Endothelial cell (in vitro differentiated cells): ENCODE measurements around the gene FAM98B. TPM values are rescaled to one million over a fixed set of nuclear protein-coding genes. Genes with fewer than 3 reads are reported as not detected.

Experiments
- DNase-seq: peaks from one replicate; pipeline ENCODE4 v3.0.0; 2021; ENCODE audit warnings: low spot score
- H3K27ac Mint-ChIP-seq: one replicate; pipeline ENCODE4 v1.8.0; 2021; ENCODE audit warnings: mixed read lengths, inconsistent platforms; ENCODE audit not compliant: unreplicated experiment
- H3K27me3 Mint-ChIP-seq: one replicate; pipeline ENCODE4 v1.8.0; 2021; ENCODE audit warnings: mild to moderate bottlenecking, moderate library complexity, mixed read lengths, inconsistent platforms; ENCODE audit not compliant: unreplicated experiment
- H3K36me3 Mint-ChIP-seq: one replicate; pipeline ENCODE4 v1.8.0; 2021; ENCODE audit warnings: mild to moderate bottlenecking, low read depth, mixed read lengths, inconsistent platforms; ENCODE audit not compliant: unreplicated experiment
- H3K4me1 Mint-ChIP-seq: one replicate; pipeline ENCODE4 v1.8.0; 2021; ENCODE audit warnings: mild to moderate bottlenecking, mixed read lengths, inconsistent platforms; ENCODE audit not compliant: unreplicated experiment
- H3K4me3 Mint-ChIP-seq: one replicate; pipeline ENCODE4 v1.8.0; 2021; ENCODE audit warnings: mild to moderate bottlenecking, mixed read lengths, inconsistent platforms; ENCODE audit not compliant: unreplicated experiment
- H3K9me3 Mint-ChIP-seq: one replicate; pipeline ENCODE4 v1.8.0; 2021; ENCODE audit warnings: mixed read lengths, inconsistent platforms; ENCODE audit not compliant: unreplicated experiment
- long read RNA-seq: library from polyadenylated mRNA; unstranded; transcript quantifications from one replicate; pipeline ENCODE4 v2.0.0, GENCODE V29; 2020; ENCODE audit not compliant: unreplicated experiment
- total RNA-seq: library from RNA; stranded (reverse); fragmentation: NEBNext Ultra II Directional; extraction: Animal tissue kit (Norgen Biotek cat#: 25700); gene quantifications from one replicate; pipeline ENCODE4 v1.2.1, GENCODE V29; 2021; ENCODE audit not compliant: unreplicated experiment
- TF ChIP-seq, protein P1 (sequence below): fragments of 200-600 bp; sonication (generic); IDR thresholded peaks from one replicate; pipeline ENCODE4 v1.5.0; 2021; ENCODE audit warnings: antibody characterized with exemption; ENCODE audit not compliant: unreplicated experiment

FAM98B gene
- total RNA-seq, result 24.6 TPM
- long read RNA-seq, partial matches to known transcripts, result 0 of 1 reads
- long read RNA-seq, other reads (novel, unspliced or antisense), result 1 of 1 reads

DNA sequence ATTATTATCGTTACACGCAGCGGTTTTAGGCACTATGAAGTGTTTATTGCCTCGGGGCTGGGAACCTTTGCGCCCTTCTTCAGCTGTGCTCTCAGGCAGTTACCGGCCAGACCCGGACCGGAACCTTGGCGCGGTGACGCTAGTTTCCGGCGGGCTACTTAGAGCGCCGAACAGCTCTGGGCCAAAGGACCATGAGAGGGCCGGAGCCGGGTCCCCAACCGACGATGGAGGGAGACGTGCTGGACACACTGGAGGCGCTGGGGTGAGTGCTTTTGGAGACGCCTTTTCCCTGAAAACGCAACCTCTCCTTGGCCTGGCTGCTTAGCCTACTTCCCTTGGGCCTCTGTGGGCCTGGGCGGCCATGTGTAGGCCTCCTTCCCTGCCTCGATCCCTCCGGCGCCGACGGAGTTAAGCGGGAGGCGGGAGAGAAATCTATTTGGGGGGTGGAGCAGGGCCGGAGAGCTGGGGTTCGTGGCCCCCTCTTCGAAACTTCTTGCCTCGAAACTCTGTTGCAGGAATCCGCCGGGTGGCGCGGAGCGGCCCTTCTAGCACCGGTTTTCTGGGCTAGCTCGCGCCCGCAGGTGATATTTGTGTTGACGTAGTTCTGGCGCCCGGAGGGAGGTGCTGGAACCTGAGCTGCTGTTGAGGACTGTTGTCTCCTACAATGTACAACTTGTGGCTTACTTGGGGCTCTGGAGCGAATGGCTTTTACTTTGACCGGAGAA is at the start of gene FAM98B:
TSS of gene FAM98B (plus strand) at position 157 of the 725 bp plus-strand sequence. CDS start at position 192, 35 bp downstream.
- Mint-ChIP-seq H3K27me3 (no peaks in the 10 kb centered on the region), H3K4me1 (peaks cover 7% of the 10 kb centered on the region), H3K9me3 (no peaks in the 10 kb centered on the region), H3K36me3 (peaks cover 3% of the 10 kb centered on the region), H3K27ac (peak within 1 kb of the TSS; percentile 93), H3K4me3 (peak within 1 kb of the TSS; percentile 98)
- DNase-seq, result peak; percentile 90
- TF ChIP-seq, protein P1, sequence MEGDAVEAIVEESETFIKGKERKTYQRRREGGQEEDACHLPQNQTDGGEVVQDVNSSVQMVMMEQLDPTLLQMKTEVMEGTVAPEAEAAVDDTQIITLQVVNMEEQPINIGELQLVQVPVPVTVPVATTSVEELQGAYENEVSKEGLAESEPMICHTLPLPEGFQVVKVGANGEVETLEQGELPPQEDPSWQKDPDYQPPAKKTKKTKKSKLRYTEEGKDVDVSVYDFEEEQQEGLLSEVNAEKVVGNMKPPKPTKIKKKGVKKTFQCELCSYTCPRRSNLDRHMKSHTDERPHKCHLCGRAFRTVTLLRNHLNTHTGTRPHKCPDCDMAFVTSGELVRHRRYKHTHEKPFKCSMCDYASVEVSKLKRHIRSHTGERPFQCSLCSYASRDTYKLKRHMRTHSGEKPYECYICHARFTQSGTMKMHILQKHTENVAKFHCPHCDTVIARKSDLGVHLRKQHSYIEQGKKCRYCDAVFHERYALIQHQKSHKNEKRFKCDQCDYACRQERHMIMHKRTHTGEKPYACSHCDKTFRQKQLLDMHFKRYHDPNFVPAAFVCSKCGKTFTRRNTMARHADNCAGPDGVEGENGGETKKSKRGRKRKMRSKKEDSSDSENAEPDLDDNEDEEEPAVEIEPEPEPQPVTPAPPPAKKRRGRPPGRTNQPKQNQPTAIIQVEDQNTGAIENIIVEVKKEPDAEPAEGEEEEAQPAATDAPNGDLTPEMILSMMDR, result no peak

DNA sequence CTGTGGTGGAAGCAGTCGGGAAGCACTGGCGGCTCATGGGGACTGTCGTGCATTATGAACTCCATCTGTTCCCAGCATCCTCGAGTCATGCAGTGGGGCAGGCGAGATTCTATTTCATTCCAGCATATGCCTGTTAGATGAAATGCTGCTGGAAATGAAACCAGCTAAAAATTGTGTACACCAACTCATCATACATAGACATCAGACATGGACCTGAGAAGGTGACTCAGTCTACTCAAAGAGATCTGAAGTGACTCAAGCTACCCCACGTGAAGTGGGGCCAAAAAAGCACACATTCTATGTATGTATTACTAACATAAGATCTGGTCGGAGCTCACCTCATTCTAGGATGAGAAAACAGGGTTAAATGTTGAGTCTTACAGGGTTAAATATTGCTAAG is 47.5 kb upstream of the FAM98B start:
- no peak overlapping the region for H3K27ac Mint-ChIP-seq
- TF ChIP-seq, protein P1, result no peak
- no peak for DNase-seq
- no peaks in the 10 kb centered on the region for H3K36me3 Mint-ChIP-seq
- H3K4me1 Mint-ChIP-seq, result peaks cover 2% of the 10 kb centered on the region
- no peaks in the 10 kb centered on the region for H3K9me3 Mint-ChIP-seq
- H3K4me3 Mint-ChIP-seq, result no peak overlapping the region
- no peaks in the 10 kb centered on the region for H3K27me3 Mint-ChIP-seq

- no peak for DNase-seq
- no peaks in the 10 kb centered on the region for H3K36me3 Mint-ChIP-seq
- H3K4me3 Mint-ChIP-seq, result no peak overlapping the region
- TF ChIP-seq, protein P1, result no peak
- H3K4me1 Mint-ChIP-seq, result peaks cover 11% of the 10 kb centered on the region
- H3K27me3 Mint-ChIP-seq, result no peaks in the 10 kb centered on the region
- H3K9me3 Mint-ChIP-seq, result no peaks in the 10 kb centered on the region
- no peak overlapping the region for H3K27ac Mint-ChIP-seq
Observed at GRCh38 chr15:38408576-38408975, 45.4 kb upstream of the FAM98B start.

DNA sequence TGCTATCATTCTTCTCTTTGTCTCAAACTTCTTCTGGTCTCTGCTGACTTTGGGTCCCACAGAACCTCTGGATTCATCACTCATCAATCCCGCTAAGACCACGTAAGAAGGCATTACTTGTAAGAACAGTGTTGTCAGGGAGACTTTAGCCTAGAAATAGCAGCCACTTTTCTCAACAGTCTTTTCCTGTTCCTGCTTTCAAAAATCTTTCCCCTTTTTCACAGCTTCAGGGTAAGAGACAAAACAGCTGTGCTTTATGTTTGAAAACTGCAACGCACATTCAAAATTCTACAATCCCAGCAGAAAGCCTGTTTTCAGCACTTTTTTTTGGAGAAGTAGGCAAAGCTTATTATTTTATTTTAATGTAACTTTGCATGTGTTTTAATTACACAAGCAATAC is 42.0 kb upstream of the FAM98B start:
- TF ChIP-seq, protein P1, result no peak
- Mint-ChIP-seq H3K4me1 (peaks cover 11% of the 10 kb centered on the region), H3K36me3 (no peaks in the 10 kb centered on the region), H3K9me3 (no peaks in the 10 kb centered on the region), H3K27ac (no peak overlapping the region), H3K4me3 (no peak overlapping the region), H3K27me3 (peaks cover 2% of the 10 kb centered on the region)
- no peak for DNase-seq

GRCh38 chr15:38412466-38412865 is 41.5 kb upstream of the FAM98B start:
- Mint-ChIP-seq H3K36me3 (no peaks in the 10 kb centered on the region), H3K4me1 (peaks cover 11% of the 10 kb centered on the region), H3K27ac (no peak overlapping the region), H3K4me3 (no peak overlapping the region), H3K27me3 (peaks cover 2% of the 10 kb centered on the region), H3K9me3 (no peaks in the 10 kb centered on the region)
- TF ChIP-seq, protein P1, result no peak
- no peak for DNase-seq
